Measurements from ENCODE around the gene ZBTB25. TPM values are rescaled to one million over a fixed set of nuclear protein-coding genes. Genes with fewer than 3 reads are reported as not detected.

ZBTB25 gene
- total and polyA plus RNA-seq, 2 donors, result 5.9 to 14.5 TPM

DNA sequence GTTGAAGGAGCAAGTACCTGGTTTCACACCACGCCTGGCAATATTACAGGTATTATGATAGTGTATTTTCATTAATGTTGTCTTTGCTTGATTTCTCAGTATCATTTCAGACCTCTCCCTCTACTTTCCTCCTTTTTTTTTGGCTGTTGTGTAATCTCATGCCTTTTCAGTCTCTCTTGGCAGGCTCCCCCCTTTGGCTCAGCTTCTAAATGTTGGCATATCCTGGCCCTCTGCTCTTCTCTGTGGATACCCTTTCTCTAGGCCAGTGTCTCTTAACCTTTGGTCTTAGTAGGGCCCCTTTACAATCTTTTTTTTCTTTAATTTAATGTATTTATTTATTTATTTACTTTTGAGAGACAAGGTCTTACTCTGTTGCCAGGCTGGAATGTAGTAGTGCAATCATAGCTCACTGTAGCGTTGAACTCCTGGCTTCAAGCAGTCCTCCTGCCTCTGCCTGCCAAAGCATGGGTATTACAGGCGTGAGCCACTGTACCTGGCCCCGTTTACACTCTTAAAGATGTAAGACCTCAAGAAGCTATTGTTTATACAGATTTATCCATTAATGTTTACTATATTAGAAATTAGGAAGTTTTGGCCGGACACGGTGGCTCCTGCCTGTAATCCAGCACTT is 102.7 kb downstream of the ZBTB25 start:
- no peak for DNase-seq (ENCODE audit: extremely low spot score)
- Histone ChIP-seq H3K4me3 (ENCODE audit: low read depth, low read length) (no peak overlapping the region), H3K4me1 (ENCODE audit: insufficient read depth) (no peaks in the 10 kb centered on the region), H3K36me3 (ENCODE audit: insufficient read depth) (peaks cover 4% of the 10 kb centered on the region), H3K27ac (ENCODE audit: low read depth) (no peak overlapping the region)
- 80% methylated on average over 6 of the region's 6 CpGs for WGBS

Small RNAs within 50 kb of the gene (small RNA-seq; reads per million reads assigned to genes)
- gene AL049869.4, result not detected

Other genes with a start within 250 kb of the ZBTB25 start
- gene ESR2, start 209.5 kb downstream of the ZBTB25 start, total RNA-seq, result 1.7 TPM
- 1.6 TPM for gene ESR2, start 209.5 kb downstream of the ZBTB25 start, polyA plus RNA-seq
- 29.4 TPM for gene MTHFD1, start 115.5 kb downstream of the ZBTB25 start, total RNA-seq
- 28.4 TPM for gene MTHFD1, start 115.5 kb downstream of the ZBTB25 start, polyA plus RNA-seq
- gene AKAP5, start 38.3 kb downstream of the ZBTB25 start, total RNA-seq, result 5.6 TPM
- gene AKAP5, start 38.3 kb downstream of the ZBTB25 start, polyA plus RNA-seq, result 0.35 TPM
- 96.6 TPM for gene ZBTB1, start 932 bp upstream of the ZBTB25 start, total RNA-seq
- 24.1 TPM for gene ZBTB1, start 932 bp upstream of the ZBTB25 start, polyA plus RNA-seq
- 50.8 TPM for gene HSPA2, start 36.9 kb upstream of the ZBTB25 start, total RNA-seq
- gene HSPA2, start 36.9 kb upstream of the ZBTB25 start, polyA plus RNA-seq, result 124 TPM
- gene PPP1R36, start 46.1 kb upstream of the ZBTB25 start, total RNA-seq, result 1.8 TPM
- gene PPP1R36, start 46.1 kb upstream of the ZBTB25 start, polyA plus RNA-seq, result 0.57 TPM
- gene PLEKHG3, start 200.6 kb upstream of the ZBTB25 start, total RNA-seq, result 30.6 TPM
- gene PLEKHG3, start 200.6 kb upstream of the ZBTB25 start, polyA plus RNA-seq, result 74.5 TPM

Measured in urinary bladder (tissue), 4 donors.